HG03159 (cell line): ENCODE results near the gene SYNE3.

Source experiments
- ATAC-seq: cut with Tn5 transposase; IDR thresholded peaks from one replicate; pipeline ENCODE4 v1.9.1; 2021; ENCODE audit warnings: mild to moderate bottlenecking, moderate library complexity; ENCODE audit not compliant: unreplicated experiment

Gene SYNE3

DNA sequence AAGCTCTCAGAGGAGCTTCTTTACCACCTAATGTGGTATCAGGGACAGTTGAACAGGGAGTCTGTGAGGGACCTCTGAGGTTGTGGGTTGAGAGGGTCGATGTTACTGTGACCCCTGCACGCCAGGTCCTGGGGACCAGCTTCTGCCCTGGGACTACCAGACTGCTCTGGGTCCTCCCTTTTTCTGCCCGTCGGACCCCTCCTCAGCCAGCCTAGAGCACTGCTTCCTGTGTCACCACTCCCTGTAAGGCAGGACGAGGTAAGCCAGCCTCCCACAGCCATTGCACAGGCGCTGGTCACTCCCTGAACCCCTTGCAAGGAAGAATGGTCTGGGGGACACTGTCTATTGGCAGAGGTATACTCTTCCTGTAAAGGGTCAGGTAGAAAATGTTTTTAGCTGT lies 38.1 kb downstream of the SYNE3 start:
- no peak for ATAC-seq

DNA sequence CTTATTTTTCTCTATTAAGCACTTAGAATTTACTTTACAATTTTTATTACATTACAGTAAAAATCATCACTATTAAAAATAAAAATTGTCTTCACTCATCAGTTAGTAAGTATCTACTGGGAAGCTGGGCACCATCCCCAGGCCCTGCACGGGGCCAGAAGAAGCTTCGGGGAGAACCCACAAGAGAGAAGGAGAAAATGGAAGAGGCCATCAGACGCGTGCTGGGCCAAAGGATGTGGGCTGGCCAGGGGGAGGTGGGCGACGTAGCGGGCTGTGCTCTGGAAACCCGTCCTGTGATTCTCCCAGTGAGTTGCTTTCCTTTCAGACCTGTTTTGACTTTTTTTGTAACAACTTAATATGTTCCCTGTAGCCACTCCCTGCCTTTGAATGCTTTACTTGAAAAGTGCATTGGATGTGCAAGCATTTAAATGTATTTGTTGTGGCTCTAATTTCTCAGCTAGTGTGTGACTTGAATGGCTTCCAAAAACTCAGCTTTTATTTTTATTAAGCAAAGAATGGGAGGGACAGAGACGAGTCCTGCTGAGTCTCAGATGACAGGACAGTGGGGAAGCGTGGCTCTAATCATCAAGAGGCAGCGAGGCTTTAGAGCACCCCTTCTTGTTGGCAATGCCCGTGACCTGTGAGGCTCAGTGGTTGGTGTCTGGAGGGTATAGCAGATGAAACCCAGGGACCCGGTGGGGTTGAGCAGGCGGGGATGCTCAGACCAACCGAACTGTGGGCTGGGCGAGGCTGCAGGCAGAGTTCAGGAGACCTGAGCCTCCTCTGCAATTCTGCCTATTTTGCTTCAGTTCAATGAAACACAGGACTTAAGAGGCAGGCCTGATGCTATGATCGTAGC lies 38.8 kb downstream of the SYNE3 start:
- no peak for ATAC-seq

DNA sequence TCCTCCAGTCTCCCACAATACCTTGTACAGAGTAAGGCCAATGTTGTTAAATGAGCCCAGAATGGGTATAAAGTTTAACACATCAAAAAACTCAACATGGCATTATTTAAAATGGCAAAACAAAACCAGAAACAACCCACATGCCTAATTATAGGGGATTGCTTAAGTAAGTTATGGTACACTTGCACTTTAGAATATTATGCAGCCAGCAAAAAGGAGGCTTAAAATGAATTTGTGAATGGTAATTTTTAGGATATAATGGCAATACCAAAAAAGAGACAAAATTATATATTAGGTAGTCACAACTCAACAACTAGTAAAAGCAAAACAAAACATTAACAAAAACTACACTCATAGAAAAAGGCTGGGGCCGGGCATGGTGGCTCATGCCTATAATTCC lies 39.7 kb downstream of the SYNE3 start:
- ATAC-seq = no peak

DNA sequence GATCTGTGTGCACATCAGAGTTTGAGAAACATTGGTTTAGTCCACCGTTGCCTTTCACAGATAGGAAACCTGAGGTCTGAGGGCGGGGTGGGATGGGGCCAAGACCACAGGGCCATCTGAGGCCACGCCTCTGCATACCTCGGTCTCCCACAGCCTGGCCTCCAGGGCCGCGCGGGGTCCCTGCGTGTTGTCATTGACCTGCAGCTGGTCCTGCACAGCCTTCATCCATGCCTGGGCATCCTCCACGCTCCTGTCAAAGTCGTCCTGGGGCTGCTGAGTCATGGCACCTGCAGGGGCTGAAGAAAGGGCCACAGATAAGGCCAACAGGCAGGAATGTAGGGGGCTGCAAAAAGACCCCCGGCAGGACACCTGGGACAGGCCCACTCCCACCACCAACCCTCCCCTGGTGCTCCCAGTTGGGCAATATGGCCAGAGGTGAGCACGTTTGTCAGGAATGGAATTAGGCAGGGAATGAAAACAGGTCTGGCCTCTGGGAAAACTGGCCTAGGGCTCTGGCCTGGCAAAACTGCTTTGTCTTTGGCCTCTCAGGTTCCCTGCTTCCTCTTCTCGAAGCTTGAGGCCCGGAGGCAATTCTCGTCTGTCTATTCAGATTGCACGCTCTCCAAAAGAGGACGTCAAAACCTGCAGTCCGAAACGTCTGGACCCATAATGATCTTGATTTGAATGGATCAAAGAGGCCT lies 40.8 kb downstream of the SYNE3 start:
- ATAC-seq = no peak

DNA sequence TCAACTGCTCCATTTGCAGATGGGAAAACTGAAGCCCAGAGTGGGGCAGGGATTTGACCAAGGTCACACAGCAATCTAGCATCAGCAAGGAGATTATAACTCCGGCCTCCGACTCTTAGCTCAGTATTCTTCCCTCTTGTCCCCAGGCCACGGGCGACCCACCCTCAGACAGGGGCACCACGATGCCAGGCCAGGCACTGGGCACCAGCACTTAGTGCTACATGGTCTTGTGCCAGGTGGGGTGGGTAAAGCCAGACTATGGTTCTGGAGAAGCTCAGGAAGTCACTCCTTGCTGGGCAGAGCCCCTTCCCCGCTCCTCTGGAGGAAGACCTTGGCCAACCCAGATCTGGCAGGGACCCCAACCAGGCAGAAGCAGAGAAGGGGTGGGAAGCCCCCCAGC lies 41.5 kb downstream of the SYNE3 start:
- ATAC-seq = no peak

DNA sequence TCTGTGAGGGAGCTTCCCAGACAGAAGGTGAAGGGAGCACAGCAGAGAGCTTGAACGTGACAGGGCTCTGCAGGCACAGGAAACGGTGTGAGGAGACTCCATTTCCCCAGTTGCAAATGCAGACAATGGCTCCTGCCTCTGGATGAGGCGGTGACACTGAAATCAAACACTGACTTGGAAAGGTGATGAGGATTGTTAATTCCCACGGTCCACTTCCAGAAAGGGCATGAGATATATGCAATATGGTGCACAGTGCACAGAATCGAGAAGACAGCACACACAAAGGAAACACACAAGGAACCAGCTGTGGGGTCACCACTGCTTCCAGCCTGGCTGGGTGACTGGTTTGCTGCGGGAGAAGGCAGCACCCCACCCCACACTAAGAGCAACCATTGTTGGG lies 42.0 kb downstream of the SYNE3 start:
- no peak for ATAC-seq

DNA sequence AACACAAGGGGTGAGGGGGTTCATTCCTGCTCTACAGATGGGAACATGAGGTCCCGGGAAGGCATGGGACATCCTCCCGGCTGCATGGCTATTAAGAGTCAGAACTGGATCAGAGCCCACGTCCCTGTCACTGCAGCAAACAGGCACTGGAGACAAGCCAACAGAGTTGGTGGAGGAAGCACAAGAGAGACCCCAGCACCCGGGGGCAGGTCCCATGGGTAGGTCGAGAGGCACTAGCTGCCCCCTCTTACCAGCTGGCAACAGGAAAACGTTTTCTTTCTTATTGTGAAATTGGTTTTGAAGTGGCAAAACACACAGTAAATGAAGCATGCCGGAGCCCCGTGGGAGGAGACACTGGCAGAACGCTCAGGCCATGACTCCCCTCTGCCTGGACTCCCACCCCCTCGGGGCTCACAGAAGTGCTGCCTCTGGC lies 43.6 kb downstream of the SYNE3 start:
- ATAC-seq = no peak

DNA sequence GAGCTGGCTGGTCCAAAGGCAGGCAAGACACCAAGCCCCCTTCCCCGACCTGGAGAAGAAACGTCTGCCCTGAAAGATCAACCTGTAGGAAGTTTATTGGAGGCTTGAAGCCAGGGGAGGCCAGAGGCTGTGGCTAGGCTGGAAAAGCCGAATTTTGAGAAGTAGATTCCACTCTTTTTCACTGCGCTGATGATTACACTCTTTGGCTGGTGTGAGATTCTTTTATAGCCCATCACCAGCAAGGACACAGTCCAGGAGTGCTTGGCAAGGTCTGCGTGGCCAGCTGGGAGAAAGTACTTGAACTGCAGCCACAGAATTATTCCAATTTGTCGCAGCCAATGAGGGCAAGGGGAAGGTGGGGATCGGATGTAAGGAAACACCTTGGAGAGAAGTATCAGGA lies 45.0 kb downstream of the SYNE3 start:
- no peak for ATAC-seq

DNA sequence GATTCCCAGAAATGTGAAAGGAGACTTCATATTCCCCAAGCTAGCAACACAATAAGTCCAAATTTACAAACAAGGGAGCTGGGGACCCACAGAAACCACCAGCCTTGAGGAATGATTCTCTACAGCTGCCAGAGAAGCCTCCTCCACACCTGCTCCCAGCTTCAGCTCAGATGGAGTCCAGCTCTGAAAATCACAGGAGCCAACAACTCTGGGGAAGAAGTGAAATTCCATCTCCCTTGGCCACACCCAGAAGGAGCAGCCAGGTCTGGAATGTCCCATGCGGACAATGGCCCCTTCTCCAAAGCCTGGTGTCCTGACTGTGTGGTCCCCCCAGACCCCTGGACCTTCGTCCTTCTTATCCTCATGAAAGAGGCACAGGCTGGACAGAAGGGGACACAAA lies 45.4 kb downstream of the SYNE3 start:
- ATAC-seq = no peak

DNA sequence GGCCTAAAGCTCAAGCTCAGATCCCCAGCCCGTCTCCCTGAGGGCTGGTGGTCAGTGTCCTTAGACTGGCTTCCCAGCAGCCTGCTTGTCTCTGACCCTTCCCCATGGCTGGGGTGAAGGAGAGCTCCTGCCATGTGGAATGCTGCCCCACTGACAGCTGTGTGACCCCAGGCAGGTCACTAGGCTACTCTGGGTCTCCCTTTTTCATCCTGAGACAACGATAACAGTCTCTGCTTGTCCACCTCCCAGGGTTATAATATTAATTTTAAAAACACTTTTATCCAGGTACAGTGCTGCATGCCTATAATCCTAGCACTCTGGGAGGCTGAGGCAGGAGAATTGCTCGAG lies 47.3 kb downstream of the SYNE3 start:
- ATAC-seq = no peak

DNA sequence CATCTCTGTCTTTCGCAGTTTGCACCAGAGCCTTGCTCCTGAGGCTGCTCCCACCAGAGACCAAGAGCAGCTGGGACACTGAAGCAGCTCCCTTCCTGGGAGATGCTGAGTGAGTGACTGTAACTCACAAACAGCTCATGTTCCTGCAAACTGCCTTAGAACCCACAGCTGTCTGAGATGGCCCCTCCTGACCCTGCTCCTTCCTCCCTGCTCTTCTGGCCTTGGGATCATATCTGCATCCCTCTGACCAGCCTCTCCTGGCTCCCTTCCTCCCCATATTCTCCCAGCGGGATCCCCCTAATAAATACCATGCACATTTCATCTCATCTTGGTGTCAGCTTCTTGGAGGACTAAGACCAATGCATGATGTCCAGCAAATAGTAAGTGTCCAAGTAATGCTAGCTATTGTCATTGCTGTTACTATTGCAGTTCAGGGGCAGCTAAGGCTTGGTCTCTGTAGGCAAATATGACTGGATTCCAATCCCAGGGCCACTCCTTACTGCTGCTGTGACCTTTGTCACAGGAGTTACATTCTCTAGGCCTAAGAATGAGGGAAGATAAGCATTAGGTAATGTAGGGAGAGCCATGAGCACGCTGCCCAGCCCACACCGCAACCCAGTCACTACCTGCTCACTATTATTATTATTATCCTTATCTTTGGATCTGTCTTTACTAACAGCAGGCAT lies 47.9 kb downstream of the SYNE3 start:
- ATAC-seq = no peak

DNA sequence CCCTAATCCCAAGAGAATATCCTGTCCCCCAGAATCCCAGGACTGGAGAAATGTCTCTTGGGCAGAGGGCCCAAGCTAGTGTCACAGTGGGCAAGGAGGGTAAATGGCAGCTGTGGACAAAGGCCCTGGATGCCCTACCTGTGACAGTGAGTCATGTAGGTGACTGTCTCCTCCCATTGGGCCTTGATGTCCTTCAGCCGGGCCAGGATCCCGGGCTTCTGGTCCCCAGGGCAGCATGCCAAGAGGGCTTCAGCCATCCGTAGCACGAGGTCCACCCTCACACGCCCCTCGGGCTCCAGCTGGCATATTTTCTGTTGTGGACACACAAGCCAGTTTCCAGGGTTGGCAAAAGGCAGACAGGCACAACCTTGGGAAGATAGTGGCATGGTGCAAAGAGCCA lies 48.8 kb downstream of the SYNE3 start:
- no peak for ATAC-seq

DNA sequence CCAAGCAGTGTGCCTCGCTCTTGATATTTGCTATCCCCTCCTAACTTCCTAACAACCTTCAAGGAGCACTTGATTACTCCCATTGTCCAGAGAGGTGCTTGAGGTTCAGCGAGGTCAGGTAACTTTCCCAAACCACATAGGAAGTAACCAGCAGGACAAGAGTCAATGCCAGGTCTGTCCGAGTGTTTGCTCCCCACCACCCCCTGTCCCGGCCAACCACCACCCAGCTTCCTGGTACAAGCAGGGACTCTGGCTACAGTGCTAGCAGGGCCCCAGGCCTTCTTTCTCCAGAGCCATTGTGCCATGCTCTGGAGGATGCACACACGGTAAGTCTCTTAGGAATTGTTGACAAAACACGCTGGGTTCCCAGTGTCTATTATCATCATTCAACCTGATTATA lies 49.2 kb downstream of the SYNE3 start:
- ATAC-seq = no peak
